IPS-20b (cell line): ENCODE data around the gene ANTKMT.
A peak's percentile ranks its signal among the peaks of the same experiment; 100 is the strongest.

ENCODE experiments used
- H3K27ac ChIP-seq: one replicate; pipeline ENCODE4 v1.5.1; 2013; ENCODE audit warnings: low read length
- H3K27me3 ChIP-seq: 2 replicates; pipeline ENCODE4 v1.6.1; 2013; ENCODE audit warnings: mild to moderate bottlenecking, low read length, inconsistent platforms; ENCODE audit not compliant: insufficient read depth
- H3K36me3 ChIP-seq: 2 replicates; pipeline ENCODE4 v1.6.1; 2013; ENCODE audit warnings: low read depth, mild to moderate bottlenecking, inconsistent platforms, low read length, moderate library complexity; ENCODE audit not compliant: insufficient read depth
- H3K4me1 ChIP-seq: 2 replicates; pipeline ENCODE4 v1.6.1; 2013; ENCODE audit warnings: mild to moderate bottlenecking, control low read depth, inconsistent platforms, low read length, moderate library complexity; ENCODE audit not compliant: insufficient read depth
- H3K4me3 ChIP-seq: 2 replicates; pipeline ENCODE4 v1.5.1; 2013; ENCODE audit warnings: mild to moderate bottlenecking, low read length, inconsistent platforms
- H3K9ac ChIP-seq: 2 replicates; pipeline ENCODE4 v1.6.1; 2013; ENCODE audit warnings: low read depth, mild to moderate bottlenecking, inconsistent platforms, low read length, moderate library complexity
- H3K9me3 ChIP-seq: 2 replicates; pipeline ENCODE4 v1.6.1; 2013; ENCODE audit warnings: mild to moderate bottlenecking, low read depth, low read length, inconsistent platforms; ENCODE audit not compliant: insufficient read depth

The ANTKMT gene

GRCh38 chr16:676913-677312 lies 44.0 kb upstream of the ANTKMT start:
- Histone ChIP-seq H3K9ac (no peak overlapping the region), H3K4me1 (peaks cover 3% of the 10 kb centered on the region; the same call in 1 of the 2 replicates), H3K27ac (no peak overlapping the region)

GRCh38 chr16:677316-678190 lies 43.4 kb upstream of the ANTKMT start:
- peaks cover 27% of the 10 kb centered on the region for H3K36me3 ChIP-seq
- no peak overlapping the region for H3K27ac ChIP-seq
- H3K4me1 ChIP-seq: peaks cover 3% of the 10 kb centered on the region; the same call in 1 of the 2 replicates
- H3K4me3 ChIP-seq: no peak overlapping the region
- H3K27me3 ChIP-seq: peaks cover 15% of the 10 kb centered on the region; the same call in 1 of the 2 replicates
- no peak overlapping the region for H3K9ac ChIP-seq
- H3K9me3 ChIP-seq: no peaks in the 10 kb centered on the region

More at GRCh38 chr16:676913-677312, 44.0 kb upstream of the ANTKMT start:
- peaks cover 15% of the 10 kb centered on the region; the same call in 1 of the 2 replicates for H3K27me3 ChIP-seq
- H3K36me3 ChIP-seq: peaks cover 27% of the 10 kb centered on the region
- no peaks in the 10 kb centered on the region for H3K9me3 ChIP-seq
- no peak overlapping the region for H3K4me3 ChIP-seq

DNA sequence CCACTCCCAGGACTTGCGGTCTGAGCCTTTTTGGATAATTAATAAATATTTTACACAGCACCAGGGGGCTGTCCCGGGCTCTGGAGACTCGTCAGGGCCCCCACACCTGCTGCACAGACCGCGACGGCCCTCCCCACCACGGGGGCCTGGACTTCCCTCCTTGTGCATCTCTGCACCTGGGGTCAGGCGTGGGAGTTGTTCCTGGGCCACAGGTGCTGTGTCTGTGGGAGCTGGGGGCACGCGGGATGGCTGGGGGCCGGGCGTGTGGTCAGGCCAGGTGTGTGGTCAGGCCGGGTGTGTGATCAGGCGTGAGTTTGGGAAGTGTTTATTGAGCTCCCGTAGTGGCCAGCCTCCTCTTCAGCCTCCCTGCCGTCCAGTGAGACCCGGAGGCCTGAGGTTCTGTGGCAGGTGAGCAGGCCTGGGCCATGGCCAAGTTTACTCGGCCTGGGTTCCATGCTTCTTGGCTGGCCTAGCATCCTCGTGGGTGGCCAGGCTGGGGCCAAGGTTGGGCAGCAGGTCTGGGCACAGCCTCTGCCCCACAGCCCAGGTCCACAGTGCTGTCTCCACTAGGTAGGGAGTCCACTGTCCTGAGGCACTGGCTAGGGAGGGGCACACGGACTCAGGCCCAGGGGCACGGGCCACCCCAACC lies 42.6 kb upstream of the ANTKMT start:
- Histone ChIP-seq H3K4me1 (peaks cover 3% of the 10 kb centered on the region; the same call in 1 of the 2 replicates), H3K9ac (no peak overlapping the region), H3K36me3 (peaks cover 26% of the 10 kb centered on the region), H3K27me3 (peaks cover 15% of the 10 kb centered on the region; the same call in 1 of the 2 replicates), H3K4me3 (no peak overlapping the region), H3K9me3 (no peaks in the 10 kb centered on the region), H3K27ac (no peak overlapping the region)

GRCh38 chr16:678858-679813 lies 41.8 kb upstream of the ANTKMT start:
- Histone ChIP-seq H3K27ac (no peak overlapping the region), H3K4me3 (peak overlapping the region; percentile 73), H3K4me1 (peaks cover 3% of the 10 kb centered on the region; the same call in 1 of the 2 replicates), H3K9ac (no peak overlapping the region), H3K27me3 (peaks cover 15% of the 10 kb centered on the region; the same call in 1 of the 2 replicates), H3K36me3 (peaks cover 19% of the 10 kb centered on the region), H3K9me3 (no peaks in the 10 kb centered on the region)

DNA sequence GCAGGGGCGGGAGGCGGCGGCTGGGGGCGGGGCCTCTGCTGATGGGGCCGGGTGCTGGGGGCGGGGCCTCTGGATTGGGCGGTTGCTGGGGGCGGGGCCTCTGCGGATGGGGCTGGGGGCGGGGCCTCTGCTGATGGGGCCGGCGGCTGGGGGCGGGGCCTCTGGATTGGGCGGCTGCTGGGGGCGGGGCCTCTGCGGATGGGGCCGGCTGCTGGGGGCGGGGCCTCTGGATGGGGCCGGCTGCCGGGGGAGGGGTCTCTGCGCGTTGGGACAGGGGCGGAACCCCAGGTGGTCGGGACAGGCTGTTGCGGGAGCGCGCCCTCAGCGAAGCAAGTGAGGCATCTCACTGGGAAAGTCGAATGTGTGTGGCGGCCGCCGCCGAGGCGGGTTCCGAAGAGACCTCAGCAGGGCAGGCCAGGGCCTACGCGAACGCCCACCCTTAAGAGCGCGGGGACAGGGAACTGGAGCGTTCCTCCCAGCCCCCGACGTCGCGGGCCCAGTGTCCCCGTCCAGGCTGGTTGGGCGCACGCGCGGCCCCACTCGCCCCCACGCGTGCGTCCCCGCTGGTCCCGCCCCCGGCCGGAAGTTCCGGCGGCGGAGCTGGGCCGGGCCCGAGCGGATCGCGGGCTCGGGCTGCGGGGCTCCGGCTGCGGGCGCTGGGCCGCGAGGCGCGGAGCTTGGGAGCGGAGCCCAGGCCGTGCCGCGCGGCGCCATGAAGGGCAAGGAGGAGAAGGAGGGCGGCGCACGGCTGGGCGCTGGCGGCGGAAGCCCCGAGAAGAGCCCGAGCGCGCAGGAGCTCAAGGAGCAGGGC lies 40.9 kb upstream of the ANTKMT start, which contains the start of gene STUB1:
TSS of gene STUB1 (plus strand) at position 597 of the 811 bp plus-strand sequence. CDS start at position 713, 116 bp downstream.
- Histone ChIP-seq H3K27ac (no peak within 1 kb of the TSS), H3K9ac (peak within 1 kb of the TSS; percentile 80; the same call in 1 of the 2 replicates), H3K4me3 (peak within 1 kb of the TSS; percentile 90), H3K4me1 (no peaks in the 10 kb centered on the region; the same call in 1 of the 2 replicates), H3K36me3 (peaks cover 19% of the 10 kb centered on the region), H3K27me3 (peaks cover 12% of the 10 kb centered on the region; the same call in 1 of the 2 replicates), H3K9me3 (no peaks in the 10 kb centered on the region)

GRCh38 chr16:680625-680945 lies 40.4 kb upstream of the ANTKMT start:
- peaks cover 19% of the 10 kb centered on the region for H3K36me3 ChIP-seq
- peaks cover 8% of the 10 kb centered on the region; the same call in 1 of the 2 replicates for H3K27me3 ChIP-seq
- no peaks in the 10 kb centered on the region for H3K4me1 ChIP-seq
- H3K27ac ChIP-seq: no peak overlapping the region
- H3K4me3 ChIP-seq: peak overlapping the region; percentile 90
- H3K9ac ChIP-seq: peak overlapping the region; percentile 80; the same call in 1 of the 2 replicates
- H3K9me3 ChIP-seq: no peaks in the 10 kb centered on the region

DNA sequence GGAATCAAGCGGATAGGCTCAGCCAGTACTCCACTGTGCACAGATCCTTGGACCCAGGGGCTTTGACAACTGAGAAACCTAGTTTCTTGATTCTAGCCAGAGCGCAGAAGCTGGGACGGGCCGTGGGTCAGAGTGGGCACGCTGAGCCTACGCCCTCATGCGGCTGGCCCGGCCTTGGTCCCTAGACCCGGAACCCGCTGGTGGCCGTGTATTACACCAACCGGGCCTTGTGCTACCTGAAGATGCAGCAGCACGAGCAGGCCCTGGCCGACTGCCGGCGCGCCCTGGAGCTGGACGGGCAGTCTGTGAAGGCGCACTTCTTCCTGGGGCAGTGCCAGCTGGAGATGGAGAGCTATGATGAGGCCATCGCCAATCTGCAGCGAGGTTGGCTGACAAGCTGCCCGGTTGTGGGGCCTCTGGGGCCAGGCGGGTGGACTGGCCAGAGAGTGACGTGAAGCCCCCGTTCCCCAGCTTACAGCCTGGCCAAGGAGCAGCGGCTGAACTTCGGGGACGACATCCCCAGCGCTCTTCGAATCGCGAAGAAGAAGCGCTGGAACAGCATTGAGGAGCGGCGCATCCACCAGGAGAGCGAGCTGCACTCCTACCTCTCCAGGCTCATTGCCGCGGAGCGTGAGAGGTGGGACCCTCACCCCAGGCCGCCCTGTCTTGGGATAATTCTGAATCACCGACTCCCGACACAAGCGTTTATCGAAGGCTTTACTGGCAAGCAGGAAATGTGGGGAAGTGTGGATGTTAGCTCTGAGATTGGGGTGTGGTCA lies 39.8 kb upstream of the ANTKMT start:
- no peaks in the 10 kb centered on the region for H3K4me1 ChIP-seq
- peak overlapping the region; percentile 90 for H3K4me3 ChIP-seq
- peaks cover 3% of the 10 kb centered on the region; the same call in 1 of the 2 replicates for H3K27me3 ChIP-seq
- peaks cover 19% of the 10 kb centered on the region for H3K36me3 ChIP-seq
- no peak overlapping the region for H3K27ac ChIP-seq
- H3K9me3 ChIP-seq: no peaks in the 10 kb centered on the region
- H3K9ac ChIP-seq: peak overlapping the region; percentile 80; the same call in 1 of the 2 replicates

GRCh38 chr16:681746-682427 lies 39.1 kb upstream of the ANTKMT start:
- no peak overlapping the region; the same call in 1 of the 2 replicates for H3K9ac ChIP-seq
- no peaks in the 10 kb centered on the region for H3K9me3 ChIP-seq
- H3K36me3 ChIP-seq: peaks cover 19% of the 10 kb centered on the region
- H3K27me3 ChIP-seq: no peaks in the 10 kb centered on the region
- H3K4me3 ChIP-seq: peak overlapping the region; percentile 90; the same call in 1 of the 2 replicates
- no peaks in the 10 kb centered on the region for H3K4me1 ChIP-seq
- H3K27ac ChIP-seq: no peak overlapping the region

DNA sequence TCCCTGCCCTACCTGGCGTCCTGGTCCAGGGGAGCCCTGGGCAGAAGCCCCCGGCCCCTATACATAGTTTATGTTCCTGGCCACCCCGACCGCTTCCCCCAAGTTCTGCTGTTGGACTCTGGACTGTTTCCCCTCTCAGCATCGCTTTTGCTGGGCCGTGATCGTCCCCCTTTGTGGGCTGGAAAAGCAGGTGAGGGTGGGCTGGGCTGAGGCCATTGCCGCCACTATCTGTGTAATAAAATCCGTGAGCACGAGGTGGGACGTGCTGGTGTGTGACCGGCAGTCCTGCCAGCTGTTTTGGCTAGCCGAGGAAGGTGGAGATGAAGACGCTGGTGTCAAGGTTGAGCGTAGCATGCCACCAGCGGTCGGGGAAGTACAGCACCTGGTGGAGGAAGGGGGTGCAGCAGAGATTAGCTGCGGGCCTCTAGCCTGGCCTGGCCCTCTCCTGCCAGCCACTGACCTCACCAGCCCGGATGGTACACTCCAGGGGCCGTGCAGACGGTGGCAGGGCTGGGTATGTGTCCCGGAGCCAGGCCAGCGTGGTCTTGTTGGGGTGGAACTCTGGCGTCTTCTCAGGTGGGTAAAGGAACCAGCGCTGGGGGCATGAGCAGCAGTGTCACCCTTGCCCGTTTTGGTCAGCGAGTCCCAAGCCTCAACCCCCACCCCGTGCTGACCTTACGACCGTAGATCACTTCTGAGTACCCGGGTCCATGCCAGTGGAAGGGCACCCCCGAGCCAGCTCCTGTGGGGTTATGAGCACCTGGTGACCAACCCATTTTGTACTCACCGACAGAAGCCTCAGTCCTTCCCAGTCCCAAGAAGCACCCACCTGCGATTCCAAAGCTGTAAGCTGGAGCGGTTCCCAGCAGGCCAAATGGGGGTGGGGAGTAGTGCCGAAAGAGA lies 38.2 kb upstream of the ANTKMT start:
- Histone ChIP-seq H3K4me3 (peak overlapping the region; percentile 74), H3K27me3 (no peaks in the 10 kb centered on the region), H3K9me3 (no peaks in the 10 kb centered on the region), H3K36me3 (peaks cover 19% of the 10 kb centered on the region), H3K4me1 (no peaks in the 10 kb centered on the region), H3K9ac (no peak overlapping the region), H3K27ac (no peak overlapping the region)
